AG04450 (cell line): ENCODE results near the gene MPND. TPM values are rescaled to one million over a fixed set of nuclear protein-coding genes. Genes with fewer than 3 reads are reported as not detected.

ENCODE experiments used
- CTCF ChIA-PET: fragments of 300-600, 350-600 bp; formaldehyde crosslinking; extraction: SDS; loops from one replicate; lab custom pipeline; 2022; ENCODE audit warnings: antibody characterized with exemption, inconsistent platforms; lab: Charles Lee
- POLR2A ChIA-PET: fragments of 350-600 bp; formaldehyde crosslinking; extraction: SDS; loops from one replicate; lab custom pipeline; 2021; ENCODE audit warnings: antibody characterized with exemption, inconsistent platforms; lab: Yijun Ruan, JAX
- DNase-seq: peaks from one replicate; pipeline ENCODE4 v3.0.0-alpha.2; 2011; ENCODE audit warnings: low read depth, low spot score
- H3K27ac ChIP-seq: one replicate; pipeline ENCODE4 v1.5.1; 2012; ENCODE audit warnings: low read depth, low read length, control low read depth
- H3K27me3 ChIP-seq: one replicate; pipeline ENCODE4 v1.6.0; 2012; ENCODE audit warnings: low read length; ENCODE audit not compliant: control insufficient read depth, insufficient read depth
- H3K4me3 ChIP-seq: 2 replicates; pipeline ENCODE4 v1.5.1; 2011; ENCODE audit warnings: mild to moderate bottlenecking, low read depth, low read length, control low read depth
- H3K9me3 ChIP-seq: 2 replicates; pipeline ENCODE4 v1.5.1; 2012; ENCODE audit warnings: low read length; ENCODE audit not compliant: control insufficient read depth, insufficient read depth
- polyA plus RNA-seq: library from polyadenylated mRNA; depleted of rRNA; stranded (reverse); fragments of >200 nt; gene quantifications from 2 replicates; pipeline ENCODE4 v1.2.3, GENCODE V29; 2011; rRNA removed
- TF ChIP-seq, protein P1 (sequence below): IDR thresholded peaks from 2 replicates; pipeline ENCODE4 v1.5.1; 2011; ENCODE audit warnings: low read depth, low read length, control low read depth, inconsistent platforms

MPND gene
- polyA plus RNA-seq, 1 experiment: 5.1 TPM

- DNase-seq: no peak
- Histone ChIP-seq H3K27me3 (no peaks in the 10 kb centered on the region), H3K9me3 (no peaks in the 10 kb centered on the region), H3K4me3 (peak overlapping the region; percentile 85), H3K27ac (no peak overlapping the region)
- TF ChIP-seq, protein P1, sequence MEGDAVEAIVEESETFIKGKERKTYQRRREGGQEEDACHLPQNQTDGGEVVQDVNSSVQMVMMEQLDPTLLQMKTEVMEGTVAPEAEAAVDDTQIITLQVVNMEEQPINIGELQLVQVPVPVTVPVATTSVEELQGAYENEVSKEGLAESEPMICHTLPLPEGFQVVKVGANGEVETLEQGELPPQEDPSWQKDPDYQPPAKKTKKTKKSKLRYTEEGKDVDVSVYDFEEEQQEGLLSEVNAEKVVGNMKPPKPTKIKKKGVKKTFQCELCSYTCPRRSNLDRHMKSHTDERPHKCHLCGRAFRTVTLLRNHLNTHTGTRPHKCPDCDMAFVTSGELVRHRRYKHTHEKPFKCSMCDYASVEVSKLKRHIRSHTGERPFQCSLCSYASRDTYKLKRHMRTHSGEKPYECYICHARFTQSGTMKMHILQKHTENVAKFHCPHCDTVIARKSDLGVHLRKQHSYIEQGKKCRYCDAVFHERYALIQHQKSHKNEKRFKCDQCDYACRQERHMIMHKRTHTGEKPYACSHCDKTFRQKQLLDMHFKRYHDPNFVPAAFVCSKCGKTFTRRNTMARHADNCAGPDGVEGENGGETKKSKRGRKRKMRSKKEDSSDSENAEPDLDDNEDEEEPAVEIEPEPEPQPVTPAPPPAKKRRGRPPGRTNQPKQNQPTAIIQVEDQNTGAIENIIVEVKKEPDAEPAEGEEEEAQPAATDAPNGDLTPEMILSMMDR: no peak
- POLR2A ChIA-PET: interaction anchor here (1.2 kb wide), 1 partner anchor 11 kb away, joined by 8 read pairs; no protein-coding TSS in a partner anchor
- CTCF ChIA-PET: interaction anchor here (1.1 kb wide), 1 partner anchor 26 kb away, joined by 3 read pairs; no protein-coding TSS in a partner anchor
Measured at GRCh38 chr19:4403005-4403761, 59.8 kb downstream of the MPND start.

- H3K27me3 ChIP-seq: no peaks in the 10 kb centered on the region
- DNase-seq: no peak
- H3K27ac ChIP-seq: no peak overlapping the region
- ChIA-PET POLR2A (no interaction called here), CTCF (no interaction called here)
- TF ChIP-seq, protein P1: no peak
- H3K9me3 ChIP-seq: no peaks in the 10 kb centered on the region
- H3K4me3 ChIP-seq: no peak overlapping the region
Measured at GRCh38 chr19:4405977-4406376, 62.6 kb downstream of the MPND start.

GRCh38 chr19:4406626-4407025 lies 63.3 kb downstream of the MPND start:
- H3K27me3 ChIP-seq: no peaks in the 10 kb centered on the region
- CTCF ChIA-PET: no interaction called here
- no peaks in the 10 kb centered on the region for H3K9me3 ChIP-seq
- H3K27ac ChIP-seq: no peak overlapping the region
- POLR2A ChIA-PET: interaction anchor here (0.6 kb wide), 1 partner anchor 23 kb away, joined by 3 read pairs; no protein-coding TSS in a partner anchor
- no peak for DNase-seq
- H3K4me3 ChIP-seq: no peak overlapping the region
- TF ChIP-seq, protein P1: no peak

DNA sequence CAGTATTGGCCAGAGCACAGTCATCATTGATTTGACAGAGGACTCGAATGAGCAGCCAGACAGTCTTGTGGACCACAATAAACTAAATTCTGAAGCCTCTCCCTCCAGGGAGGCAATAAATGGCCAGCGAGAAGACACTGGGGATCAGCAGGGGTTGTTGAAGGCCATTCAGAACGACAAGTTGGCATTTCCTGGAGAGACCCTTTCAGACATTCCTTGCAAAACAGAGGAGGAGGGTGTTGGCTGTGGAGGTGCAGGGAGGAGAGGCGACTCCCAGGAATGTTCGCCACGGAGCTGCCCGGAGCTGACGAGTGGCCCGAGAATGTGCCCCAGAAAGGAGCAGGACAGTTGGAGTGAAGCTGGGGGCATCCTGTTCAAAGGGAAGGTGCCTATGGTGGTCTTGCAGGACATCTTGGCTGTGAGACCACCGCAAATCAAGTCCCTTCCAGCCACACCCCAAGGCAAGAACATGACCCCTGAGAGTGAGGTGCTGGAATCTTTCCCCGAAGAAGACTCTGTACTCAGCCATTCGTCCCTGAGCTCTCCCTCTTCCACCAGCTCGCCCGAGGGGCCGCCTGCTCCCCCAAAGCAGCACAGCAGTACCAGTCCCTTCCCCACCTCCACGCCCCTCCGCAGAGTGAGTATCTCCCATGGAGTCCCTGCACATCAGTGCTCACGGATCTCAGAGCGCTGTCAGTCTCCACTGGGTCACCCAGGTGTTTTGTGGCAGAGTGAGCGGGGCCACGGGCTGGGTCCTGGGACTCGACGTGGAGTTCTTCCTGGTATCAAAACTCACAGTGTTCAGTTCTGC lies 66.0 kb downstream of the MPND start:
- CTCF ChIA-PET: no interaction called here
- H3K9me3 ChIP-seq: no peaks in the 10 kb centered on the region
- POLR2A ChIA-PET: no interaction called here
- H3K4me3 ChIP-seq: no peak overlapping the region
- TF ChIP-seq, protein P1: no peak
- no peaks in the 10 kb centered on the region for H3K27me3 ChIP-seq
- DNase-seq: no peak
- H3K27ac ChIP-seq: no peak overlapping the region

Other genes starting within 250 kb of the MPND start
- gene MAP2K2, start 219.4 kb upstream of the MPND start, polyA plus RNA-seq: 65.1 and 104 TPM in 2 replicates
- gene CREB3L3, start 189.9 kb upstream of the MPND start, polyA plus RNA-seq: not detected in 2 replicates
- gene SIRT6, start 161.0 kb upstream of the MPND start, polyA plus RNA-seq: 12.6 and 16.0 TPM in 2 replicates
- 0.10 and 0.11 TPM in 2 replicates for gene ANKRD24, start 160.9 kb upstream of the MPND start, polyA plus RNA-seq
- gene EBI3, start 114.0 kb upstream of the MPND start, polyA plus RNA-seq: 1.1 and 1.3 TPM in 2 replicates
- 10.2 and 13.0 TPM in 2 replicates for gene YJU2, start 96.5 kb upstream of the MPND start, polyA plus RNA-seq
- gene SHD, start 64.3 kb upstream of the MPND start, polyA plus RNA-seq: not detected in 2 replicates
- not detected in 2 replicates for gene TMIGD2, start 41.2 kb upstream of the MPND start, polyA plus RNA-seq
- 6.8 and 8.9 TPM in 2 replicates for gene FSD1, start 39.0 kb upstream of the MPND start, polyA plus RNA-seq
- gene STAP2, start 4.7 kb upstream of the MPND start, polyA plus RNA-seq: 5.3 and 7.4 TPM in 2 replicates
- 40.2 and 57.9 TPM in 2 replicates for gene SH3GL1, start 57.0 kb downstream of the MPND start, polyA plus RNA-seq
- gene CHAF1A, start 59.1 kb downstream of the MPND start, polyA plus RNA-seq: 5.0 and 6.0 TPM in 2 replicates
- gene UBXN6, start 114.2 kb downstream of the MPND start, polyA plus RNA-seq: 45.2 and 58.3 TPM in 2 replicates
- gene HDGFL2, start 128.7 kb downstream of the MPND start, polyA plus RNA-seq: 23.5 and 28.2 TPM in 2 replicates
- 0.07 and 0.11 TPM in 2 replicates for gene PLIN4, start 174.9 kb downstream of the MPND start, polyA plus RNA-seq
- not detected in 2 replicates for gene PLIN5, start 191.7 kb downstream of the MPND start, polyA plus RNA-seq
- gene LRG1, start 196.5 kb downstream of the MPND start, polyA plus RNA-seq: 0.05 and 0.07 TPM in 2 replicates
- gene SEMA6B, start 216.1 kb downstream of the MPND start, polyA plus RNA-seq: 0.66 and 1.1 TPM in 2 replicates